Chondrocyte (in vitro differentiated cells): ENCODE measurements around the gene KRTAP10-5. TPM values are rescaled to one million over a fixed set of nuclear protein-coding genes. Genes with fewer than 3 reads are reported as not detected.
"Not testable (repeated sequence)": the region's sequence is repeated elsewhere in the genome, so short reads cannot be mapped to it uniquely, and the experiment has no call there.

Experiments used
- DNase-seq: peaks from one replicate; pipeline ENCODE4 v3.0.0; 2021; ENCODE audit warnings: mixed read lengths, low spot score
- H3K27ac Mint-ChIP-seq: one replicate; pipeline ENCODE4 v1.8.0; 2021; ENCODE audit warnings: mild to moderate bottlenecking, moderate library complexity, mixed read lengths; ENCODE audit not compliant: unreplicated experiment
- H3K27me3 Mint-ChIP-seq: 2 replicates; pipeline ENCODE4 v1.8.0; 2021; ENCODE audit warnings: low read depth, mixed read lengths
- H3K36me3 Mint-ChIP-seq: 2 replicates; pipeline ENCODE4 v1.8.0; 2021; ENCODE audit warnings: low read depth, mixed read lengths
- H3K4me1 Mint-ChIP-seq: 2 replicates; pipeline ENCODE4 v1.8.0; 2021; ENCODE audit warnings: low read depth, mild to moderate bottlenecking, mixed read lengths
- H3K4me3 Mint-ChIP-seq: one replicate; pipeline ENCODE4 v1.8.0; 2021; ENCODE audit warnings: mild to moderate bottlenecking, moderate library complexity, mixed read lengths; ENCODE audit not compliant: unreplicated experiment
- H3K9me3 Mint-ChIP-seq: 2 replicates; pipeline ENCODE4 v1.8.0; 2021; ENCODE audit warnings: low read depth, mixed read lengths
- total RNA-seq: library from RNA; stranded (reverse); gene quantifications from 3 replicates; pipeline ENCODE4 v1.2.1, GENCODE V29; 2021
- TF ChIP-seq, protein P1 (sequence below): fragments of 200-600 bp; sonication (generic); IDR thresholded peaks from 2 replicates; pipeline ENCODE4 v1.5.0; 2021; ENCODE audit warnings: antibody characterized with exemption, mild to moderate bottlenecking, moderate library complexity

Gene KRTAP10-5
- total RNA-seq, 1 donor from 2014 or later: not detected

DNA sequence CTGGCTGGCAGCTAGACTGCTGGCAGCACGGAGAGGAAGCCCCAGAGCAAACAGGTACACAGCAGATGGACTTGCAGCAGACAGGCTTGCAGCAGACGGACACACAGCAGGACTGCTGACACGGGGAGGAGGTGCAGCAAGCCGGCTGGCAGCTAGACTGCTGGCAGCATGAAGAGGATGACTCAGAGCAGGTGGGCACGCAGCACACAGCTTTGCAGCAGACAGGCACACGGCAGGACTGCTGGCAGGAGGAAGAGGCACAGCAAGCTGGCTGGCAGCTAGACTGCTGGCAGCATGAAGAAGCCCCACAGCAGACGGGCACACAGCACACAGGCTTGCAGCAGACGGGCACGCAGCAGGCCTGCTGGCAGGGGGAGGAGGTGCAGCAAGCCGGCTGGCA is 29.6 kb downstream of the KRTAP10-5 start:
- H3K4me1 Mint-ChIP-seq: peaks cover 16% of the 10 kb centered on the region
- H3K36me3 Mint-ChIP-seq: peaks cover 12% of the 10 kb centered on the region
- peaks cover 13% of the 10 kb centered on the region for H3K27me3 Mint-ChIP-seq
- DNase-seq: no peak
- TF ChIP-seq, protein P1, sequence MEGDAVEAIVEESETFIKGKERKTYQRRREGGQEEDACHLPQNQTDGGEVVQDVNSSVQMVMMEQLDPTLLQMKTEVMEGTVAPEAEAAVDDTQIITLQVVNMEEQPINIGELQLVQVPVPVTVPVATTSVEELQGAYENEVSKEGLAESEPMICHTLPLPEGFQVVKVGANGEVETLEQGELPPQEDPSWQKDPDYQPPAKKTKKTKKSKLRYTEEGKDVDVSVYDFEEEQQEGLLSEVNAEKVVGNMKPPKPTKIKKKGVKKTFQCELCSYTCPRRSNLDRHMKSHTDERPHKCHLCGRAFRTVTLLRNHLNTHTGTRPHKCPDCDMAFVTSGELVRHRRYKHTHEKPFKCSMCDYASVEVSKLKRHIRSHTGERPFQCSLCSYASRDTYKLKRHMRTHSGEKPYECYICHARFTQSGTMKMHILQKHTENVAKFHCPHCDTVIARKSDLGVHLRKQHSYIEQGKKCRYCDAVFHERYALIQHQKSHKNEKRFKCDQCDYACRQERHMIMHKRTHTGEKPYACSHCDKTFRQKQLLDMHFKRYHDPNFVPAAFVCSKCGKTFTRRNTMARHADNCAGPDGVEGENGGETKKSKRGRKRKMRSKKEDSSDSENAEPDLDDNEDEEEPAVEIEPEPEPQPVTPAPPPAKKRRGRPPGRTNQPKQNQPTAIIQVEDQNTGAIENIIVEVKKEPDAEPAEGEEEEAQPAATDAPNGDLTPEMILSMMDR: no peak
- H3K27ac Mint-ChIP-seq: no peak overlapping the region
- H3K9me3 Mint-ChIP-seq: peaks cover 13% of the 10 kb centered on the region
- H3K4me3 Mint-ChIP-seq: no peak overlapping the region

DNA sequence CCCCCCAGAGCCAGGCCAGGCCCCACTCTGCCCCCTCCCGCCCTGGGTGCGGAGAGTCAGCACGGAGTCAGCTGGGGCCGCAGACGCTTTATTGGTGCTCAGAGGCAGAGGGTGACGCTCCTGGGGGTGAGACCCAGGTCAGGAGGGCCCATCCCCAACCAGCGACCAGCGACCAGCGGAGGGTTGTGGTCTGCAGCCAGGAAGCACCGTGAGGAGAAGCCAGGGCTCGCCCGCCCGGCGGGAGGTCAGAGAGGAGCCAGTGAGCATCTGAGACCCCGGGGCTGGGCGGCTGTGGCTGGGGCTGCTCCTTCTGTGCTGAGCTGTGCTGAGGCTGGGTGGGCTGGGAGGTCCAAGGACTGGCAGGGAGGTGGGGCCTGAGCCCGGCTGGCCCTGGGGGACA is 30.1 kb downstream of the KRTAP10-5 start:
- H3K4me1 Mint-ChIP-seq: peaks cover 16% of the 10 kb centered on the region
- not testable (repeated sequence) for DNase-seq

DNA sequence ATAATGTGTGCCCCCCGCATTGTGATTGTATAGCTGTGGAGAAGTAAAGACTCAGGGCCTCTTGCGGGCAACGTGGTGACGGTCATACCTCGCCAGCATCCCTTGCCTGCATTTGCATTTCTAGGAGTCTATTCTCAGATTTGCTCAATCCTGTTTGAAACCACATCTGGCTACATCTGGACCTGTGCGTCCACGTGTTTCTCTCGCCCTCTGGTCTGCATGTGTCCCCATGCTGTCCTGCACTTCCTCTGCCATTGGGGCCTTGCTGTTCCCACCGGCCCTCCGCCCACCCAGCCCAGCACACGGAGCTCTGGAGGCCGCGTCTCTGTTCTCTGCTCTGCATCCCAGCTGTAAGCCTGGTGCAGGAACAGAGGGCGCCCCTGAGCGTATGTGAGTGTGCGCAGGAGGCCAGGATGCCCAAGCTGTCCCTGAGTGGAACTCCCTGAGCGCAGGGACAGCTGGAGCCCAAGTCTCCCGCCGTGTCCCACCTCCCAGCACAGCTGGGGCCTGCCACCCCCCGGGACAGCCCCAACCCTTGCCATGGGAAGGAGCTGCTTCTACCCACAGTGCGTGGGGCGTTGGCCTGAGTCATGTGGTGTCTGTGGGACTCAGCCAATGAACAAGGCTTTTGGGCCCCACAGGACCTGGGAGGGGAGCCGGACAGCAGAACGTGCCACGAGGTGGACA is 30.7 kb downstream of the KRTAP10-5 start:
- no peak for DNase-seq
- Mint-ChIP-seq H3K36me3 (peaks cover 13% of the 10 kb centered on the region), H3K9me3 (peaks cover 19% of the 10 kb centered on the region), H3K27me3 (peaks cover 11% of the 10 kb centered on the region), H3K4me1 (peaks cover 16% of the 10 kb centered on the region), H3K4me3 (no peak overlapping the region), H3K27ac (no peak overlapping the region)
- TF ChIP-seq, protein P1: no peak

More for the DNA sequence above, 30.1 kb downstream of the KRTAP10-5 start:
- H3K36me3 Mint-ChIP-seq: peaks cover 13% of the 10 kb centered on the region
- peaks cover 11% of the 10 kb centered on the region for H3K27me3 Mint-ChIP-seq
- not testable (repeated sequence) for H3K27ac Mint-ChIP-seq, H3K4me3 Mint-ChIP-seq
- H3K9me3 Mint-ChIP-seq: peaks cover 18% of the 10 kb centered on the region

DNA sequence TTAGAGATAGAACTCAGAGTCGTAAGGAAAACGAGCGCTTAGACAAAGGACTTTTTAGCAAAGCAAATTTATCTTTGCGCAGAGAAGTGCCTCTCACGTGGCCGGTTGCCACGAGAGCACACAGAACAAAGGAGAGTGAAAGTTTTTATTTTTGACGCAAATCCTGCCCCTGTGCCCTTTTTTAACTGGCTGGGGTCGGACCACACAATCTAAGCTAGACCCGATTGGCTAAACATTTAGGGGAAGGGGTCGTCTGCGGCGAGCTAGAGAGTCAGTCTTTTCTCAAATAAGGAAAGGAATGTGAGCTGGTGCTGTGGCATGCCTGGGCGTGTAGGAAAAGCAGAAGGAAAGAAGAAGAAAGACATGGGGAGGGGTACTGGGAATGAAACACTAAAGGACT is 31.5 kb downstream of the KRTAP10-5 start:
- peaks cover 16% of the 10 kb centered on the region for H3K4me1 Mint-ChIP-seq
- H3K9me3 Mint-ChIP-seq: peaks cover 19% of the 10 kb centered on the region
- peaks cover 13% of the 10 kb centered on the region for H3K36me3 Mint-ChIP-seq
- TF ChIP-seq, protein P1: no peak
- no peak for DNase-seq
- no peak overlapping the region for H3K4me3 Mint-ChIP-seq
- peaks cover 11% of the 10 kb centered on the region for H3K27me3 Mint-ChIP-seq
- no peak overlapping the region for H3K27ac Mint-ChIP-seq

DNA sequence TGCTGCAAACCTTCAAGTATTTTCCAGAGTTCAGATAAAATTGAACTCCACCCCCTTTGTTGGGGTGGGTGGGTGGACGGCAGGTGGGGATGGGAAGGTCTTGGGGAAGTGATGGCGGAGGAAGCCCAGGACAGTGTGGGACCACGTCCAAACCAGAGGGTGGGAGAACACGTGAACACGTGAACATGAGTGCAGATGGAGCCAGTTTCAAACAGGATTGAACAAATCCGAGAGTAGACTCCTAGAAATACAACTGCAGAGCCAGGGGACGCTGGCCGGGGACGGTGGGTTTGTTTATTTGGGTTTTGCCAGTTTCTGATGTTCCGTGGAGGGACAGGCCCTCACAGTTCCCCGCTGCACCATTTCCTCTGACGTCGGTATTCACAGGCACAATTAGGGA is 32.0 kb downstream of the KRTAP10-5 start:
- Mint-ChIP-seq H3K27ac (no peak overlapping the region), H3K9me3 (peaks cover 19% of the 10 kb centered on the region), H3K4me1 (peaks cover 16% of the 10 kb centered on the region), H3K27me3 (peaks cover 11% of the 10 kb centered on the region), H3K4me3 (no peak overlapping the region), H3K36me3 (peaks cover 13% of the 10 kb centered on the region)
- TF ChIP-seq, protein P1: no peak
- no peak for DNase-seq
